ENCODE data around the gene ITGB8.

- TF ChIP-seq POLR2AphosphoS5 (IDR thresholded peaks at IDR 0.05; ENCODE audit: borderline replicate concordance, low read depth, low read length) = no peak
- no peak for TF ChIP-seq EZH2 (IDR thresholded peaks at IDR 0.05)
Measured at GRCh38 chr7:20438248-20438647, 107.5 kb downstream of the ITGB8 start.

Measured in SK-N-MC (cell line).